Measurements from ENCODE around the gene ERN2. TPM values are rescaled to one million over a fixed set of nuclear protein-coding genes. Genes with fewer than 3 reads are reported as not detected.

The ERN2 gene
- total RNA-seq, 1 donor from 2014 or later: not detected

GRCh38 chr16:23679986-23680336 is 33.1 kb downstream of the ERN2 start:
- peaks cover 14 to 19% of the 10 kb centered on the region in 2 donors for H3K36me3 ChIP-seq
- H3K4me1 ChIP-seq: peaks cover 4 to 10% of the 10 kb centered on the region in 2 donors
- TF ChIP-seq CTCF (IDR thresholded peaks at IDR 0.05): no peak
- no peak overlapping the region for H3K4me3 ChIP-seq
- no peaks in the 10 kb centered on the region for H3K27me3 ChIP-seq
- H3K9me3 ChIP-seq: no peaks in the 10 kb centered on the region
- H3K27ac ChIP-seq: no peak overlapping the region
- intact Hi-C loops (cut with DNase I): loop anchor here (10.0 kb wide), 1 partner anchor 355 kb away; no protein-coding TSS in a partner anchor
- DNase-seq (ENCODE audit: low spot score in 2 of 2): no peak

GRCh38 chr16:23679274-23679985 is 33.6 kb downstream of the ERN2 start:
- Histone ChIP-seq H3K4me3 (peak overlapping the region; percentile 57 to 66), H3K4me1 (peaks cover 4 to 10% of the 10 kb centered on the region in 2 donors), H3K36me3 (peaks cover 11 to 20% of the 10 kb centered on the region in 2 donors), H3K9me3 (no peaks in the 10 kb centered on the region), H3K27me3 (no peaks in the 10 kb centered on the region), H3K27ac (no peak overlapping the region)
- no peak for TF ChIP-seq CTCF (IDR thresholded peaks at IDR 0.05)
- intact Hi-C loops (cut with DNase I): loop anchor here (10.0 kb wide), 1 partner anchor 355 kb away; no protein-coding TSS in a partner anchor
- no peak for DNase-seq (ENCODE audit: low spot score in 2 of 2)

- H3K4me3 ChIP-seq: peak within 1 kb of the TSS; percentile 57 to 66
- intact Hi-C loops (cut with DNase I): loop anchor here (10.0 kb wide), 1 partner anchor 356 kb away; no protein-coding TSS in a partner anchor
- H3K4me1 ChIP-seq: peaks cover 4 to 10% of the 10 kb centered on the region in 2 donors
- peak in 2 of 3 experiments; percentile 14 to 50 for TF ChIP-seq CTCF (IDR thresholded peaks at IDR 0.05)
- H3K9me3 ChIP-seq: no peaks in the 10 kb centered on the region
- H3K27ac ChIP-seq: no peak within 1 kb of the TSS
- no peaks in the 10 kb centered on the region for H3K27me3 ChIP-seq
- peak in 1 of 2 donors; percentile 79 for DNase-seq (ENCODE audit: low spot score in 2 of 2)
- peaks cover 8 to 22% of the 10 kb centered on the region in 2 donors for H3K36me3 ChIP-seq
Measured at GRCh38 chr16:23678430-23679273, 34.4 kb downstream of the ERN2 start, which contains the start of gene PLK1. TSS of gene PLK1 (plus strand) at chr16:23678889. CDS start at chr16:23678933, 44 bp downstream.

- intact Hi-C loops (cut with DNase I): loop anchor here (10.0 kb wide), 1 partner anchor 358 kb away; no protein-coding TSS in a partner anchor
- no peaks in the 10 kb centered on the region for H3K9me3 ChIP-seq
- peaks cover 12 to 19% of the 10 kb centered on the region in 2 donors for H3K36me3 ChIP-seq
Measured at GRCh38 chr16:23676924-23677480, 36.0 kb downstream of the ERN2 start.

More at GRCh38 chr16:23676924-23677480, 36.0 kb downstream of the ERN2 start:
- Histone ChIP-seq H3K4me3 (no peak overlapping the region), H3K4me1 (peaks cover 4 to 10% of the 10 kb centered on the region in 2 donors), H3K27ac (no peak overlapping the region), H3K27me3 (no peaks in the 10 kb centered on the region)
- no peak for DNase-seq (ENCODE audit: low spot score in 2 of 2)
- no peak for TF ChIP-seq CTCF (IDR thresholded peaks at IDR 0.05)
